Ureter (tissue), 1 donor: Measurements from ENCODE around the gene PTPN23. TPM values are rescaled to one million over a fixed set of nuclear protein-coding genes. Genes with fewer than 3 reads are reported as not detected.

ENCODE experiments used
- DNase-seq: peaks from one replicate; pipeline ENCODE4 v3.0.0-alpha.2; 2020; ENCODE audit warnings: low spot score
- total RNA-seq: library from RNA; stranded (reverse); gene quantifications from one replicate; pipeline ENCODE4 v1.2.4, GENCODE V29; 2023
- donor health status: DM: yes; HTN: yes; CAD: no.

PTPN23 gene
- total RNA-seq, 1 donor from 2014 or later = 55.1 TPM

GRCh38 chr3:47405820-47406761, 25.3 kb downstream of the PTPN23 start:
- no peak for DNase-seq

- DNase-seq = no peak
These were observed 25.9 kb downstream of the PTPN23 start for GRCh38 chr3:47406762-47407149.

GRCh38 chr3:47407237-47407636, 26.4 kb downstream of the PTPN23 start:
- no peak for DNase-seq

GRCh38 chr3:47407896-47408838, 27.3 kb downstream of the PTPN23 start:
- DNase-seq = no peak

- DNase-seq = no peak
These were observed 28.0 kb downstream of the PTPN23 start for GRCh38 chr3:47408839-47409229.

- DNase-seq = no peak
These were observed 28.5 kb downstream of the PTPN23 start for GRCh38 chr3:47409284-47409683.

- DNase-seq = no peak
These were observed 29.0 kb downstream of the PTPN23 start for GRCh38 chr3:47409688-47410416.

- DNase-seq = no peak
These were observed 29.5 kb downstream of the PTPN23 start for GRCh38 chr3:47410417-47410720.

- DNase-seq = no peak
These were observed 30.2 kb downstream of the PTPN23 start for GRCh38 chr3:47410801-47411646.

GRCh38 chr3:47411696-47412452, 31.1 kb downstream of the PTPN23 start:
- no peak for DNase-seq

- no peak for DNase-seq
These were observed 31.6 kb downstream of the PTPN23 start for GRCh38 chr3:47412453-47412756.

GRCh38 chr3:47412842-47413520, 32.2 kb downstream of the PTPN23 start:
- no peak for DNase-seq

- no peak for DNase-seq
These were observed 32.9 kb downstream of the PTPN23 start for GRCh38 chr3:47413751-47414150.

GRCh38 chr3:47414161-47414564, 33.3 kb downstream of the PTPN23 start:
- DNase-seq = no peak

- DNase-seq = no peak
These were observed 34.1 kb downstream of the PTPN23 start for GRCh38 chr3:47414666-47415587.

- DNase-seq = no peak
These were observed 35.2 kb downstream of the PTPN23 start for GRCh38 chr3:47416041-47416440.

GRCh38 chr3:47418167-47419082, 37.6 kb downstream of the PTPN23 start:
- no peak for DNase-seq
